IPS-18c (cell line): ENCODE measurements around the gene SHISA9.
"Not testable (repeated sequence)": the region's sequence is repeated elsewhere in the genome, so short reads cannot be mapped to it uniquely, and the experiment has no call there.

Experiments
- H3K4me3 ChIP-seq: 2 replicates; pipeline ENCODE4 v1.7.0; 2013; ENCODE audit warnings: low read depth, mild to moderate bottlenecking, low read length, moderate library complexity; ENCODE audit not compliant: insufficient read depth
- H3K9me3 ChIP-seq: one replicate; pipeline ENCODE4 v1.6.1; 2013; ENCODE audit warnings: mild to moderate bottlenecking, low read length, moderate library complexity; ENCODE audit not compliant: control insufficient read depth, insufficient read depth

SHISA9 gene

GRCh38 chr16:12923640-12924039 is 22.2 kb downstream of the SHISA9 start:
- not testable (repeated sequence) for H3K9me3 ChIP-seq, H3K4me3 ChIP-seq

- Histone ChIP-seq H3K9me3 (peaks cover 2% of the 10 kb centered on the region), H3K4me3 (no peak overlapping the region)
Observed at GRCh38 chr16:12925026-12925800, 23.8 kb downstream of the SHISA9 start.

GRCh38 chr16:12927591-12927990 is 26.2 kb downstream of the SHISA9 start:
- Histone ChIP-seq H3K9me3 (peaks cover 1% of the 10 kb centered on the region), H3K4me3 (no peak overlapping the region)

GRCh38 chr16:12930881-12931280 is 29.5 kb downstream of the SHISA9 start:
- H3K9me3 ChIP-seq, result peaks cover 2% of the 10 kb centered on the region

GRCh38 chr16:12936391-12936790 is 35.0 kb downstream of the SHISA9 start:
- peaks cover 3% of the 10 kb centered on the region for H3K9me3 ChIP-seq
- no peak overlapping the region for H3K4me3 ChIP-seq

More at GRCh38 chr16:12930881-12931280, 29.5 kb downstream of the SHISA9 start:
- H3K4me3 ChIP-seq, result no peak overlapping the region

- H3K9me3 ChIP-seq, result no peaks in the 10 kb centered on the region
Observed at GRCh38 chr16:12941896-12942295, 40.5 kb downstream of the SHISA9 start.

GRCh38 chr16:12942861-12943260 is 41.5 kb downstream of the SHISA9 start:
- no peaks in the 10 kb centered on the region for H3K9me3 ChIP-seq
- H3K4me3 ChIP-seq, result no peak overlapping the region

More at GRCh38 chr16:12941896-12942295, 40.5 kb downstream of the SHISA9 start:
- H3K4me3 ChIP-seq, result no peak overlapping the region

- no peaks in the 10 kb centered on the region for H3K9me3 ChIP-seq
- H3K4me3 ChIP-seq, result no peak overlapping the region
Observed at GRCh38 chr16:12944300-12944699, 42.9 kb downstream of the SHISA9 start.

- Histone ChIP-seq H3K4me3 (no peak overlapping the region), H3K9me3 (no peaks in the 10 kb centered on the region)
Observed at GRCh38 chr16:12951392-12951791, 50.0 kb downstream of the SHISA9 start.

- Histone ChIP-seq H3K4me3 (no peak overlapping the region), H3K9me3 (no peaks in the 10 kb centered on the region)
Observed at GRCh38 chr16:12951976-12952375, 50.6 kb downstream of the SHISA9 start.

GRCh38 chr16:12958366-12958765 is 57.0 kb downstream of the SHISA9 start:
- Histone ChIP-seq H3K9me3 (no peaks in the 10 kb centered on the region), H3K4me3 (no peak overlapping the region)

- Histone ChIP-seq H3K4me3 (no peak overlapping the region), H3K9me3 (no peaks in the 10 kb centered on the region)
Observed at GRCh38 chr16:12959072-12959471, 57.7 kb downstream of the SHISA9 start.

- no peak overlapping the region for H3K4me3 ChIP-seq
- H3K9me3 ChIP-seq, result no peaks in the 10 kb centered on the region
Observed at GRCh38 chr16:12961626-12962025, 60.2 kb downstream of the SHISA9 start.

- H3K9me3 ChIP-seq, result no peaks in the 10 kb centered on the region
- H3K4me3 ChIP-seq, result no peak overlapping the region
Observed at GRCh38 chr16:12964461-12964860, 63.1 kb downstream of the SHISA9 start.

- Histone ChIP-seq H3K9me3 (no peaks in the 10 kb centered on the region), H3K4me3 (no peak overlapping the region)
Observed at GRCh38 chr16:12965274-12965804, 63.9 kb downstream of the SHISA9 start.

GRCh38 chr16:12971241-12971640 is 69.8 kb downstream of the SHISA9 start:
- no peak overlapping the region for H3K4me3 ChIP-seq
- no peaks in the 10 kb centered on the region for H3K9me3 ChIP-seq

- Histone ChIP-seq H3K4me3 (no peak overlapping the region), H3K9me3 (no peaks in the 10 kb centered on the region)
Observed at GRCh38 chr16:12972246-12972645, 70.8 kb downstream of the SHISA9 start.

GRCh38 chr16:12975766-12976165 is 74.4 kb downstream of the SHISA9 start:
- Histone ChIP-seq H3K9me3 (no peaks in the 10 kb centered on the region), H3K4me3 (no peak overlapping the region)

GRCh38 chr16:12976496-12976895 is 75.1 kb downstream of the SHISA9 start:
- Histone ChIP-seq H3K4me3 (no peak overlapping the region), H3K9me3 (no peaks in the 10 kb centered on the region)
